K562 (cell line): ENCODE results near the gene NKIRAS2. TPM values are rescaled to one million over a fixed set of nuclear protein-coding genes. Genes with fewer than 3 reads are reported as not detected.

Experiments
- ATAC-seq: fragments of 200-7000 bp; cut with Tn5 transposase; 3 replicates; pipeline ENCODE4 v1.9.1; 2020; ENCODE audit warnings: moderate library complexity
- BruUV-seq: library from RNA; stranded (reverse); fragments of 400-500 nt; replicated peaks from 2 replicates; lab custom pipeline; 2021; lab: Mats Ljungman, UMichigan
- CTCF ChIA-PET: fragments of 300-600 bp; formaldehyde crosslinking; extraction: SDS; loops from one replicate; lab custom pipeline; 2021; ENCODE audit warnings: low intra/inter-chr PET ratio; lab: Yijun Ruan, JAX
- POLR2A ChIA-PET: fragments of 300-600, 350-650 bp; sonication (Branson Sonifier 250); formaldehyde crosslinking; extraction: SDS; loops from one replicate; lab custom pipeline; 2021; ENCODE audit warnings: antibody characterized with exemption, inconsistent platforms; lab: Yijun Ruan, JAX
- DNase-seq, 4 experiments: peaks; one replicate each; pipeline versions ENCODE4 v3.0.0 to v3.0.0-alpha.2; 2011 to 2018; ENCODE audit warnings: low spot score in 3 of 4, mixed read lengths in 3 of 4; ENCODE audit errors: extremely low read depth in 1 of 4
- FAIRE-seq: peaks from 2 replicates; lab custom pipeline; 2011; peaks lifted over from hg19 to GRCh38; lab: Jason Lieb, UNC
- H2AFZ ChIP-seq: 2 replicates; pipeline ENCODE4 v1.6.0; 2011; ENCODE audit warnings: low read depth, low read length, control low read depth, inconsistent platforms
- H3K27ac ChIP-seq: fragments of 200-600 bp; 3 replicates; pipeline ENCODE4 v1.8.0; 2011; ENCODE audit warnings: low read depth, mild to moderate bottlenecking, control low read depth, inconsistent platforms, low read length, moderate library complexity, mixed read lengths; ENCODE audit errors: extremely low read depth
- H3K27me3 ChIP-seq, 2 experiments: fragments of 300-600 bp in 1 of 2; 2 replicates in 1 of 2; 3 replicates in 1 of 2; pipeline versions ENCODE4 v1.6.0 to v1.8.0; 2011; ENCODE audit warnings: inconsistent platforms in 2 of 2, low read length in 2 of 2, mild to moderate bottlenecking in 1 of 2, mixed read lengths in 1 of 2, moderate library complexity in 1 of 2; ENCODE audit not compliant: control insufficient read depth in 2 of 2, insufficient read depth in 2 of 2
- H3K36me3 ChIP-seq: fragments of 300-600 bp; 3 replicates; pipeline ENCODE4 v1.8.0; 2011; ENCODE audit warnings: mild to moderate bottlenecking, low read length, inconsistent platforms; ENCODE audit not compliant: control insufficient read depth, insufficient read depth
- H3K4me1 ChIP-seq, 2 experiments: fragments of 200-600 bp in 1 of 2; replicated peaks in 1 of 2; 2 replicates in 1 of 2; 3 replicates in 1 of 2; pipeline versions ENCODE4 v1.5.1 to v1.8.0; 2011; ENCODE audit warnings: inconsistent platforms in 2 of 2, low read length in 2 of 2, mild to moderate bottlenecking in 1 of 2, mixed read lengths in 1 of 2, moderate library complexity in 1 of 2; ENCODE audit not compliant: control insufficient read depth in 2 of 2, insufficient read depth in 2 of 2
- H3K4me2 ChIP-seq: 2 replicates; pipeline ENCODE4 v1.6.1; 2011; ENCODE audit warnings: low read length, control low read depth, inconsistent platforms, mixed read lengths; ENCODE audit not compliant: insufficient read depth
- H3K4me3 ChIP-seq: fragments of 200-600 bp; sonication (generic), shearing (Covaris generic); 2 replicates; pipeline ENCODE4 v1.5.1; 2016; ENCODE audit warnings: control low read depth, inconsistent platforms
- H3K79me2 ChIP-seq: fragments of 200-600 bp; 3 replicates; pipeline ENCODE4 v1.8.0; 2011; ENCODE audit warnings: low read length, inconsistent platforms; ENCODE audit not compliant: control insufficient read depth, insufficient read depth
- H3K9ac ChIP-seq, 2 experiments: 2 replicates each; pipeline versions ENCODE4 v1.6.0 to v1.6.1; 2011; ENCODE audit warnings: low read depth in 2 of 2, low read length in 2 of 2, control low read depth in 1 of 2, inconsistent platforms in 1 of 2, mild to moderate bottlenecking in 1 of 2, mixed read lengths in 1 of 2; ENCODE audit not compliant: insufficient read depth in 1 of 2
- H3K9me1 ChIP-seq: one replicate; pipeline ENCODE4 v1.6.0; 2011; ENCODE audit warnings: inconsistent platforms, mild to moderate bottlenecking, low read length, moderate library complexity; ENCODE audit not compliant: control insufficient read depth, insufficient read depth
- H3K9me3 ChIP-seq: replicated peaks from 2 replicates; pipeline ENCODE4 v1.5.1; 2011; ENCODE audit warnings: low read depth, low read length, inconsistent platforms; ENCODE audit not compliant: control insufficient read depth, insufficient read depth
- H4K20me1 ChIP-seq: replicated peaks from 2 replicates; pipeline ENCODE4 v1.6.1; 2011; ENCODE audit warnings: low read length, inconsistent platforms, mixed read lengths; ENCODE audit not compliant: control insufficient read depth, insufficient read depth
- GTF2A2 ChIP-seq: IDR thresholded peaks from 2 replicates; pipeline ENCODE4 v1.6.1; 2016; ENCODE audit warnings: mild to moderate bottlenecking, missing genetic modification characterization, missing compliant biosample characterization
- HIVEP1 ChIP-seq: fragments of 250-450 bp; sonication (Bioruptor Pico); IDR thresholded peaks from 2 replicates; pipeline ENCODE4 v1.4.0; 2020; ENCODE audit warnings: mild to moderate bottlenecking
- HLTF ChIP-seq: fragments of 450-650 bp; IDR thresholded peaks from 2 replicates; pipeline ENCODE4 v1.6.1; 2016
- HOXB6 ChIP-seq: fragments of 250-450 bp; sonication (Bioruptor Pico); IDR thresholded peaks from 2 replicates; pipeline ENCODE4 v1.5.1; 2022; ENCODE audit warnings: mild to moderate bottlenecking, borderline replicate concordance
- MED1 ChIP-seq: sonication (generic); formaldehyde crosslinking; IDR thresholded peaks from 2 replicates; pipeline ENCODE4 v1.8.1; 2023; ENCODE audit warnings: missing genetic modification reagents, borderline replicate concordance
- NBN ChIP-seq: fragments of 450-650 bp; IDR thresholded peaks from 2 replicates; pipeline ENCODE4 v1.6.1; 2016; ENCODE audit warnings: low read depth, mild to moderate bottlenecking
- NCOA2 ChIP-seq, 2 experiments: fragments of 450-650 bp; IDR thresholded peaks; 2 replicates each; pipeline ENCODE4 v1.6.1; 2018; ENCODE audit warnings: mild to moderate bottlenecking in 2 of 2, moderate library complexity in 1 of 2; ENCODE audit not compliant: partially characterized antibody in 2 of 2
- PRPF4 ChIP-seq: fragments of 200-400 bp; formaldehyde crosslinking; IDR thresholded peaks from one replicate; pipeline ENCODE4 v1.6.1; 2017; ENCODE audit warnings: low read length, low read depth, mild to moderate bottlenecking; ENCODE audit not compliant: insufficient read depth, poor library complexity, severe bottlenecking
- RFX5 ChIP-seq: IDR thresholded peaks from 2 replicates; pipeline ENCODE4 v1.6.1; 2011; ENCODE audit warnings: low read depth, mild to moderate bottlenecking, improper control_type of control experiment, low read length
- THRAP3 ChIP-seq: fragments of 450-650 bp; IDR thresholded peaks from 2 replicates; pipeline ENCODE4 v1.6.1; 2016; ENCODE audit warnings: mild to moderate bottlenecking, inconsistent platforms, borderline replicate concordance
- TOE1 ChIP-seq, 2 experiments: fragments of 450-650 bp in 1 of 2; sonication (generic) in 1 of 2; formaldehyde crosslinking in 1 of 2; IDR thresholded peaks; 2 replicates each; pipeline versions ENCODE4 v1.7.1 to v1.8.0; 2016 to 2022; ENCODE audit warnings: borderline replicate concordance in 2 of 2, mild to moderate bottlenecking in 2 of 2, antibody characterized with exemption in 1 of 2, inconsistent platforms in 1 of 2, low read depth in 1 of 2, missing genetic modification reagents in 1 of 2, moderate library complexity in 1 of 2
- ZKSCAN3 ChIP-seq: fragments of 250-450 bp; sonication (Bioruptor Pico); IDR thresholded peaks from 2 replicates; pipeline ENCODE4 v1.4.0; 2020
- WGBS: fragments of 100-300 bp; shearing (Covaris generic); methylation state at CpG from one replicate; pipeline ENCODE4 v1.1.6; 2016; ENCODE audit warnings: low coverage, mixed read lengths; ENCODE audit not compliant: insufficient coverage; ENCODE audit errors: missing lambda C conversion rate; 5-methylcytosine and 5-hydroxymethylcytosine counted together
- in situ Hi-C: fragments of 300-500 bp; cut with MboI; formaldehyde crosslinking; loops from 4 replicates; pipeline ENCODE4 v1.15.0; 2018; ENCODE audit warnings: inconsistent platforms, mixed read lengths
- intact Hi-C: fragments of 100-400 bp; cut with micrococcal nuclease; formaldehyde crosslinking; loops from 2 replicates; pipeline ENCODE4 v1.14.2; 2022
- polyA plus RNA-seq, 8 experiments: library from polyadenylated mRNA; depleted of rRNA in 4 of 8; stranded (reverse) in 5 of 8; unstranded in 3 of 8; fragments of >200 nt; fragmentation: Nextera tagmentation in 2 of 8; fragmentation: Illumina TruSeq in 1 of 8; extraction: Ambion mirVana in 2 of 8; extraction: Trizol in 1 of 8; gene quantifications; 2 replicates each; pipeline versions ENCODE4 v1.2.1 to v1.2.3, GENCODE V29; 2011 to 2014; ENCODE audit warnings: inconsistent platforms in 1 of 8, missing spikeins in 1 of 8
- total RNA-seq, 7 experiments: library from RNA; depleted of rRNA in 6 of 7; stranded (reverse); fragments of >200 nt in 6 of 7; fragmentation: Illumina TruSeq in 2 of 7; extraction: Trizol in 2 of 7; gene quantifications; 2 replicates each; pipeline versions ENCODE4 v1.2.1 to v1.2.3, GENCODE V29; 2011 to 2021; ENCODE audit warnings: low replicate concordance in 1 of 7
- TF ChIP-seq, protein P1 (sequence below), 2 experiments: fragments of 250-450 bp in 1 of 2; fragments of 450-650 bp in 1 of 2; sonication (Bioruptor Pico) in 1 of 2; IDR thresholded peaks; 2 replicates each; pipeline versions ENCODE4 v1.6.1 to v1.8.0; 2016 to 2021; ENCODE audit warnings: mild to moderate bottlenecking in 2 of 2, moderate library complexity in 2 of 2, missing compliant biosample characterization in 1 of 2, missing genetic modification characterization in 1 of 2

Gene NKIRAS2
- total and polyA plus RNA-seq, 9 of the 15 experiments (the other 6 are each of a cell fraction or from before 2014, with no cell fraction given) = 10.1 to 65.5 (median 29.8) TPM

- TF ChIP-seq, protein P1, sequence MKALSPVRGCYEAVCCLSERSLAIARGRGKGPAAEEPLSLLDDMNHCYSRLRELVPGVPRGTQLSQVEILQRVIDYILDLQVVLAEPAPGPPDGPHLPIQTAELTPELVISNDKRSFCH (CRISPR knock-in tag; IDR thresholded peaks at IDR 0.05) = no peak
- TF ChIP-seq, protein P1 (tag; IDR thresholded peaks at IDR 0.05) = no peak
- TF ChIP-seq TOE1 (IDR thresholded peaks at IDR 0.05; ENCODE audit: borderline replicate concordance) = no peak
- no peak for TF ChIP-seq TOE1 (CRISPR knock-in tag; IDR thresholded peaks at IDR 0.05; ENCODE audit: borderline replicate concordance, low read depth)
- no peak for TF ChIP-seq RFX5
Measured at GRCh38 chr17:41985919-41986318, 34.0 kb upstream of the NKIRAS2 start (continued).

- Histone ChIP-seq H3K9me1 (no peaks in the 10 kb centered on the region), H3K4me1 (no peaks in the 10 kb centered on the region), H2AFZ (no peak overlapping the region), H3K4me3 (no peak overlapping the region), H3K9ac (no peak overlapping the region), H4K20me1 (no peaks in the 10 kb centered on the region), H3K36me3 (peaks cover 98% of the 10 kb centered on the region), H3K4me2 (no peak overlapping the region), H3K27me3 (no peaks in the 10 kb centered on the region), H3K79me2 (no peaks in the 10 kb centered on the region), H3K27ac (no peak overlapping the region)
- FAIRE-seq (no peak), ATAC-seq (no peak)
- WGBS = 71% methylated on average over 1 of the region's 1 CpG
- in situ Hi-C loops = no loop called here
- TF ChIP-seq HIVEP1 (CRISPR knock-in tag) (no peak), ZKSCAN3 (CRISPR knock-in tag) (no peak), HOXB6 (CRISPR knock-in tag) (no peak), PRPF4 (no peak), THRAP3 (no peak), MED1 (no peak), HLTF (no peak), NCOA2 (IDR thresholded peaks at IDR 0.05; ENCODE audit: partially characterized antibody in 2 of 2) (no peak), NBN (no peak), GTF2A2 (tag) (no peak)
- TF ChIP-seq, all 486 proteins: peak for 0
- no peaks in the 10 kb centered on the region for H3K9me3 ChIP-seq
- no peak for DNase-seq
- intact Hi-C loops = no loop called here
- CTCF ChIA-PET = no interaction called here
- no TSS peak for BruUV-seq
- POLR2A ChIA-PET = interaction anchor here (0.6 to 3.8 kb wide), 5 partner anchors 11 to 64 kb away, joined by 3 to 16 read pairs (median 3); partner anchors contain the start of gene C17orf113
Measured at GRCh38 chr17:41986634-41987033, 33.3 kb upstream of the NKIRAS2 start.
